ENCODE results near the gene NCOR1. TPM values are rescaled to one million over a fixed set of nuclear protein-coding genes. Genes with fewer than 3 reads are reported as not detected.
A peak's percentile ranks its signal among the peaks of the same experiment; 100 is the strongest.

The NCOR1 gene
- total and polyA plus RNA-seq, 9 of the 15 experiments (the other 6 are each of a cell fraction or from before 2014, with no cell fraction given): 20.2 to 66.5 (median 50.9) TPM

GRCh38 chr17:16075949-16076348, 139.4 kb downstream of the NCOR1 start:
- ChIA-PET POLR2A (no interaction called here), CTCF (ENCODE audit: low intra/inter-chr PET ratio) (no interaction called here)
- H3K4me2 ChIP-seq (ENCODE audit: insufficient read depth, low read length): no peak overlapping the region
- H3K4me3 ChIP-seq: no peak overlapping the region
- TF ChIP-seq ZBTB33 (CRISPR knock-in tag; IDR thresholded peaks at IDR 0.05) (no peak), CEBPB (tag; IDR thresholded peaks at IDR 0.05) (peak; percentile 83), CEBPG (CRISPR knock-in tag; IDR thresholded peaks at IDR 0.05) (no peak), CEBPG (tag; conservative IDR thresholded peaks at IDR 0.05 in 1 of 2, IDR thresholded peaks at IDR 0.05 in 1 of 2) (peak; percentile 46 to 88; a peak in 3 of 4 replicates)
- H3K9ac ChIP-seq (ENCODE audit: insufficient read depth in 1 of 2, low read depth in 2 of 2, low read length in 2 of 2): no peak overlapping the region
- DNase-seq (ENCODE audit: extremely low read depth in 1 of 4, low spot score in 3 of 4): no peak
- H3K9me3 ChIP-seq (replicated peaks; ENCODE audit: control insufficient read depth, insufficient read depth, low read depth, low read length): no peaks in the 10 kb centered on the region
- H3K4me1 ChIP-seq (replicated peaks in 1 of 2; ENCODE audit: control insufficient read depth in 2 of 2, insufficient read depth in 2 of 2, low read length in 2 of 2): no peaks in the 10 kb centered on the region
- no TSS peak for BruUV-seq (replicated peaks)
- peaks cover 71% of the 10 kb centered on the region for H3K36me3 ChIP-seq (ENCODE audit: control insufficient read depth, insufficient read depth, low read length)
- no peak for ATAC-seq
- in situ Hi-C loops (cut with MboI) (no loop called here), intact Hi-C loops (cut with micrococcal nuclease) (no loop called here)
- no peak for FAIRE-seq
- H3K9me1 ChIP-seq (ENCODE audit: control insufficient read depth, insufficient read depth, low read length): no peaks in the 10 kb centered on the region
- WGBS (ENCODE audit: insufficient coverage, low coverage, missing lambda C conversion rate): 95% methylated on average over 5 of the region's 5 CpGs
- H3K27me3 ChIP-seq (ENCODE audit: control insufficient read depth in 2 of 2, insufficient read depth in 2 of 2, low read length in 2 of 2): no peaks in the 10 kb centered on the region
- no peak overlapping the region for H2AFZ ChIP-seq (ENCODE audit: low read depth, low read length)
- H3K79me2 ChIP-seq (ENCODE audit: control insufficient read depth, insufficient read depth, low read length): no peaks in the 10 kb centered on the region; the same call in 2 of the 3 replicates
- no peak overlapping the region for H3K27ac ChIP-seq (ENCODE audit: extremely low read depth, low read depth, low read length)
- no peaks in the 10 kb centered on the region for H4K20me1 ChIP-seq (replicated peaks; ENCODE audit: control insufficient read depth, insufficient read depth, low read length)

GRCh38 chr17:16074423-16074822, 140.9 kb downstream of the NCOR1 start:
- intact Hi-C loops (cut with micrococcal nuclease): no loop called here
- H3K79me2 ChIP-seq (ENCODE audit: control insufficient read depth, insufficient read depth, low read length): no peaks in the 10 kb centered on the region
- peaks cover 73% of the 10 kb centered on the region; the same call in 2 of the 3 replicates for H3K36me3 ChIP-seq (ENCODE audit: control insufficient read depth, insufficient read depth, low read length)
- POLR2A ChIA-PET: no interaction called here
- no peaks in the 10 kb centered on the region for H3K4me1 ChIP-seq (replicated peaks in 1 of 2; ENCODE audit: control insufficient read depth in 2 of 2, insufficient read depth in 2 of 2, low read length in 2 of 2)
- H3K27me3 ChIP-seq (ENCODE audit: control insufficient read depth in 2 of 2, insufficient read depth in 2 of 2, low read length in 2 of 2): no peaks in the 10 kb centered on the region
- H3K9me1 ChIP-seq (ENCODE audit: control insufficient read depth, insufficient read depth, low read length): no peaks in the 10 kb centered on the region
- CTCF ChIA-PET (ENCODE audit: low intra/inter-chr PET ratio): no interaction called here
- 92% methylated on average over 3 of the region's 3 CpGs for WGBS (ENCODE audit: insufficient coverage, low coverage, missing lambda C conversion rate)
- H4K20me1 ChIP-seq (replicated peaks; ENCODE audit: control insufficient read depth, insufficient read depth, low read length): no peaks in the 10 kb centered on the region
- H3K4me2 ChIP-seq (ENCODE audit: insufficient read depth, low read length): no peak overlapping the region
- H3K27ac ChIP-seq (ENCODE audit: extremely low read depth, low read depth, low read length): no peak overlapping the region
- no peak overlapping the region for H2AFZ ChIP-seq (ENCODE audit: low read depth, low read length)
- H3K9me3 ChIP-seq (replicated peaks; ENCODE audit: control insufficient read depth, insufficient read depth, low read depth, low read length): no peaks in the 10 kb centered on the region
- FAIRE-seq (no peak), DNase-seq (ENCODE audit: extremely low read depth in 1 of 4, low spot score in 3 of 4) (no peak), ATAC-seq (no peak)
- H3K9ac ChIP-seq (ENCODE audit: insufficient read depth in 1 of 2, low read depth in 2 of 2, low read length in 2 of 2): no peak overlapping the region
- BruUV-seq (replicated peaks): no TSS peak
- no peak overlapping the region for H3K4me3 ChIP-seq
- in situ Hi-C loops (cut with MboI): no loop called here
- TF ChIP-seq NFE2L1 (tag; IDR thresholded peaks at IDR 0.05; ENCODE audit: borderline replicate concordance, low read depth) (no peak), ZNF217 (CRISPR knock-in tag; IDR thresholded peaks at IDR 0.05) (no peak), PREB (CRISPR knock-in tag; IDR thresholded peaks at IDR 0.05) (no peak), ZNF24 (IDR thresholded peaks at IDR 0.05) (no peak), ZNF431 (CRISPR knock-in tag; IDR thresholded peaks at IDR 0.05) (no peak), MAFG (tag; conservative IDR thresholded peaks at IDR 0.05) (no peak), OTX1 (CRISPR knock-in tag; IDR thresholded peaks at IDR 0.05) (no peak), ZBTB5 (IDR thresholded peaks at IDR 0.05) (no peak), IFI16 (CRISPR knock-in tag; IDR thresholded peaks at IDR 0.05) (no peak)
